HT-29 (cell line): ENCODE results near the gene CDRT15. TPM values are rescaled to one million over a fixed set of nuclear protein-coding genes. Genes with fewer than 3 reads are reported as not detected.
"Not testable (repeated sequence)": the region's sequence is repeated elsewhere in the genome, so short reads cannot be mapped to it uniquely, and the experiment has no call there.

Experiments used
- DNase-seq: peaks from one replicate; pipeline ENCODE4 v3.0.0-alpha.2; 2015; ENCODE audit warnings: low spot score
- total RNA-seq: library from RNA; depleted of rRNA; stranded (reverse); fragments of >200 nt; shearing (Covaris generic); gene quantifications from 2 replicates; pipeline ENCODE4 v1.2.3, GENCODE V29; 2014; rRNA removed

Gene CDRT15
- not detected in 2 replicates for total RNA-seq

DNA sequence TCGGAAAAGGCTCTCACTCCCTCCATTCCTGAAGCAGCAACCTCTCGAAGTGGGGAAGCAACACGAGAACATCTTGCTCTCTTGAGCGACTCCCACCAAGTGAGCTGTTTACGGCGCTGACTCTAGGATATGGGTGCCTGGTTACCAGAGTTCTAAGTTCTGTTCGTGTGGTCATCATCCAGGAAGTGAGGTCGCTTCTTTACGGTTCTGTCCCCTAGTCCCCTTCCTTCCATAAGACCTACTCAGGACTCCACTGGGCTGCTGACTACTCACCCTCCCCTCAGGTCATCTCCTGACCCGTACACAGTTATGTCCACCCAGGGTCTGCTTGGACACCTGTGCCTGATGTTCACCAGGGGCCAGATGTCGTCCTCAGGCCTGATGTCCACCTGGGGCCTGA, at the start of gene CDRT15:
CDRT15 (minus strand) TSS at position 101 of the 400 bp plus-strand sequence; CDS start at position 72, 29 bp downstream.
- not testable (repeated sequence) for DNase-seq

DNA sequence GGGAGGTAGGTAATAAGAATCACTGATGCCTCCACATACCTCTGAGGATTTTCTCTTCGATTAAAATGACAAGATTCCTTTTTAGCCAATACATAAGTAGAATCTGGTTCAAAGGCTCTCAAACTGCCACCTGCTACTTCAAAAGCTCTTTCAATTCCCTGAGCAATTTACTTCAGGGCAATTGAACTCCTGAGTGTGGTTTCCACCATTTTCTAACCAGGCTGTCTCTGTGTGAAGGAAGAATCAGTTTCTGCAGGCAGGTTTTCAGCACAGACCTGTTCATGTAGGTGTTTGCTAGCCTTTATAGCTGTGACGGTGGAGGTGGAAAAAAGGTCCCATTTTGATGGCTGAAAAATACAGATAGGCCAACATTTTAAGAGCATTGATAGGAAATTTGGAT, 46.1 kb upstream of the CDRT15 start:
- DNase-seq, result no peak

- no peak for DNase-seq
These were observed 44.9 kb upstream of the CDRT15 start for GRCh38 chr17:14281530-14281929.

GRCh38 chr17:14276535-14277250, 40.0 kb upstream of the CDRT15 start:
- no peak for DNase-seq

GRCh38 chr17:14270508-14270907, 33.8 kb upstream of the CDRT15 start:
- DNase-seq, result no peak

DNA sequence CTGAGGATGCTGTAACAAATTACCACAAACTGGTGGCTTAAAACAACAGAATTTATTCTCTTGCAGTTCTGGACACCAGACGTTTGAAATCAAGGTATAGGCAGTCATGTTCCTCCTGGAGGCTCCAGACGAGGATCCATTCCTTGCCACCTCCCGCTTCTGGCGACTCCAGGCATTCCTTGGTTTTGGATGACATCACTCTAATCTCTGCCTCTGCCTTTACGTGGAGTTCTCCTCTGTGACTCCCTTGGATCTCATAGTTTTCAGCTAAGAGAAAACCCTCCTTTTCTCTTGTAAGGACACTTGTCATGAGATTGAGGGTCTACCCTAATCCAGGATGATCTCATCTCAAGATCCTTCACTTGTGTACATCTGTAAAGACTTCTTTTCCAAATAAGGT, 32.8 kb upstream of the CDRT15 start:
- DNase-seq, result no peak

DNA sequence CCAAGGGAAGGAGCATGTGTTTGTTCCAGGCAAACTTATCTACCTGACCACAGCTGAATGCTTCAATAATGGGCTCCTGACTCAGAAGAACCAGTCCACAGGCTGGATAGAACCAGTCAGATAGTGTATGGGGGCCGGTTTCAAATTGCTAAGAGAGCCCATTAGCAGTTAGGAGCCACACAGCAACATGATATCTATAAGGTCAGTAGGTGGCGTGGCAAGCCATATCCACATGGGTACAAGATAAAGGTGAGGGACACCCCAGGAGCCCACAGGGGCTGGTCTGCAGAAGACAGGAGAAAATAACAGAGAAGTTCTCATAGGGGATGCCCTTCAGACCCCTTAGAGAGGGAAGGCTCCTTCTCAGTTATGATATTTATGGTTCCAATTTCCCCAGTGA, 31.6 kb upstream of the CDRT15 start:
- DNase-seq, result peak; percentile 4

DNA sequence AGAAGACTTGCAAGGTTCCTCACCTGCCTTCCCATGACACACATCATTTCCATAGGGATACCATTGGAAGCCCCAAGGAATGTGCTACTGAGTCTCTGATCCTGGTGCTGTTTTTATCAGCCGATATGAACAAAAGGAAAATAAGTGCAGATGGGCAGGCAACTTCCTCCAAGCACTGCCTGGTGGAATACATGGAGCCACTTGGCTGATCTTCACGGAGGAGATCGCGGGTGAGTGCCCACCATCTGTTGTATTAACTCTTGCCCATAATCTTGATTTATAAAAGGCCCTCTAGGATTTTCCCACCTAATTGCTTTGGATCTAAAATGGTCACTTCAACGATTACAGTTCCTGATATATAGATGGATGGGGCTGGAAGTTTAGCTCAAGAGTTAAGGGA, 24.7 kb upstream of the CDRT15 start:
- no peak for DNase-seq

- no peak for DNase-seq
These were observed 9.0 kb upstream of the CDRT15 start for GRCh38 chr17:14245629-14246028.

- no peak for DNase-seq
These were observed 8.3 kb upstream of the CDRT15 start for GRCh38 chr17:14245002-14245401.

DNA sequence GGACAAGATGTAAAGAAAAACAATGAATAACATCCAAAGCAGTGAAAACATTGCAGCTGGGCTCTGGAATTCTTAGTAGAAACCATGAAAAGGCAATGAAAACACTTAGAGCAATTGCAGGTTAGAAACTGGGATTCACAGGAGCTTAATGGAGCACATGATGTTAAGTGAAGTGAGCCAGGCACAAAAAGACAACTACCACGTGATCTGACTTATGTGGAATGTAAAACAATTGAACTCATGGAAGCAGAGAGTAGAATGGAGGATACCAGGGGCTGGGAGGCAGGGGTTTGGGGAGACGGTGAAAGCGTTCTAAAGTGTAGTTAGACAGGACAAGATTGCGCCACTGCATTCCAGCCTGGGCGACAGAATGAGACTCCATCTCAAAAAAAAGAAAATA, 2.6 kb upstream of the CDRT15 start:
- DNase-seq, result not testable (repeated sequence)

GRCh38 chr17:14236032-14236431, 630 bp downstream of the CDRT15 start:
- DNase-seq, result not testable (repeated sequence)

DNA sequence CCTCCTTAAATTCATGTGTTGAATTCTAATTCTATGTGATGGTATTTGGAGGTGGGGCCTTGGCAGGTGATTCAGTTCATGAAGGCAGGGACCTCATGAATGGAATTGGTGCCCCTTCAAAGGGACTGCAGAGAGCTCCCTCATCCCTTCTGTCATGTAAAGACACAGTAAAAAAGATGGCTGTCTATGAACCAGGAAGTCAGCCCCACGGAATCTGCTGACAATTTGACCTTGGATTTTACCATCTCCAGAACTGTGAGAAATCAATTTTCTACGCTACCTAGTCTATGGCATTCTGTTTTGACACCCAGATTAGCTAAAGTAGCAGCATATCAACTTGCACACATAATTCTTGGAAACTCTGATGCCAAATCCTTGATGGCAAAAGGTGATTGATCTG, 1.6 kb downstream of the CDRT15 start:
- DNase-seq, result not testable (repeated sequence)

GRCh38 chr17:14231187-14231586, 5.5 kb downstream of the CDRT15 start:
- DNase-seq, result not testable (repeated sequence)

GRCh38 chr17:14228903-14229302, 7.8 kb downstream of the CDRT15 start:
- DNase-seq, result no peak

DNA sequence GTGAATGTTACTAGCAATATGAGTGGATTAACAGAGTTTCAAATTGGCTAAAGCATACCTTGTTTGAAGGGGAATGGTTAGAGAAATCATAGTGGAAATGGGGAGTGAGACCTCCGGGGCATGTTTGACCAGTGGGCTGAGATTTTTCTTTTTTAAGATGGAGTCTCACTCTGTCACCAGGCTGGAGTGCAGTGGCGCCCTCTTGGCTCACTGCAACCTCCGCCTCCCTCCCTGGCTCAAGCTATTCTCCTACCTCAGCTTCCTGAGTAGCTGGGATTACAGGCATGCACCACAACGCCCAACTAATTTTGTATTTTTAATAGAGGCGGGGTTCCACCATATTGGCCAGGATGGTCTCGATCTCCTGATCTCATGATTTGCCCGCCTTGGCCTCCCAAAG, 9.6 kb downstream of the CDRT15 start:
- no peak for DNase-seq

DNA sequence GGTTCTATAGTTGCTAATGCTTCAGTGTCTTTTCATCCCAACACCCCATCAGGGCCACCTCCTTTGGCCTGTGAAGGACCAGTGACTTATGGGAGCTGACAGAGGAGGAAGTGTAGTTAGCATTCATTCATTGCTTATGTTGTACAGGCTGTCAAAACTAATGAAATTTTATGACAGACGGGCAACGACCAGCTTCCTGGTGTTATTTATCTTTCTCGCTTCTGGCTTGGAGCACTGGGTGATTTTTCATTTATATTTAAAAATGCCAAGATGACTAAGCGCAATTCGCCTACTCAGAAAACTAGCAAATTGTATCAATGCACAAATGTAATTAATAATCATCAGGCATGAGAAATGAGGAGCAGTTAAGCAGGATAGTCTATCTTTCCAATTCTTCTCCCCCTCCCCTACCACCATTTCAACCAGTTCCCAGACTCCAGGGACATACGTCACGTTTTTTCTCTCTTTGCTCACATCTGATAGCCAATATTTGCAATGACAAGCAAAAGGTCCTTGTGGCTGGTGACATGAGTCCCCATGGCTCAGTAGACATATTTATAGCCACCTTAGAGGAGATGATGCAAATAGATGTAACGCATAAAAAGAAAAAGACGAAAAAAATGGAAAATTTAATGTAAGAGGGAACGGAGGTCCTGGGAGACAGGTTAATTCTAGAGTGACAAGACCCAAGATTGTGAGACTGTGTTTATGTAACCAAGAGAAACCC, 11.2 kb downstream of the CDRT15 start:
- no peak for DNase-seq

GRCh38 chr17:14222611-14223010, 14.1 kb downstream of the CDRT15 start:
- DNase-seq, result no peak

GRCh38 chr17:14214271-14214670, 22.4 kb downstream of the CDRT15 start:
- DNase-seq, result no peak

DNA sequence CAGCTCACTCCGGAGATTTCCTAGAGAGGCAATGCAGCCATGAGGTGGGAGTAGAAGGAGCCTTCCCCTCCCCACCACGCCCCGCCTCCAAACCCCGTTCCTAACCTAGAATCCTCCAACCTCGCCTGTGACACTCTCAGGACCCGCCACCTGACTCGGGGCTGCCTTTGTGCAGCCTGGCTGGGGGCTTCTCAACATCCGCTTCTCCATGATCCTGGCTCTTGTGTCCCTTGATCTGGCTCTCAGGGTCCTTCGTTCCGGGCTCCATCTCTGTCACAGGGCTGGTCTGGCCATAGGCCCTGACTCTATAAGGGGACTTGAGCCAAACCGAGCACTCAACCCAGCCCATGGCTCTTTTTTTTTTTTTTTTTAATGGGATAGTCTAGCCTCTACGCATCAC, 24.3 kb downstream of the CDRT15 start:
- no peak for DNase-seq

DNA sequence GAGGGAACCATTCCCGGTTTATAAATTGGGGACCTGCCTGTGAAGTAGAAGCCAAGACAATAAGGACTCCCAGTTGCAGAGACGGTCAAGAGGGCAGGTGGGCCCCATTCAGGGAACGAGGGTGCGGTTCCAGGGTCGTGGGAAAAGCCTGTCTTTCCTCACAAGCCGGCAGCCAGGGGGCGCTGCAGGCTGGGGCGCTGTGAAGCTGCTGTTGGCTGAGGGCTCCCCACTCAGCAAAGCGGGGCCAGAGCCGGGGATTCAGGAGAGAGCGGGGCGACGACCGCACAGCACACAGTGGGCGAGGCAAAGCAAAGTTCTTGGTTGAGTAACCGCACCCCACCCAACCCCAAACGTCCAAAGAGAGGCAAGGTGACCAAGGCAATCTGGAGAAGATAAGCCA, 24.9 kb downstream of the CDRT15 start:
- no peak for DNase-seq

DNA sequence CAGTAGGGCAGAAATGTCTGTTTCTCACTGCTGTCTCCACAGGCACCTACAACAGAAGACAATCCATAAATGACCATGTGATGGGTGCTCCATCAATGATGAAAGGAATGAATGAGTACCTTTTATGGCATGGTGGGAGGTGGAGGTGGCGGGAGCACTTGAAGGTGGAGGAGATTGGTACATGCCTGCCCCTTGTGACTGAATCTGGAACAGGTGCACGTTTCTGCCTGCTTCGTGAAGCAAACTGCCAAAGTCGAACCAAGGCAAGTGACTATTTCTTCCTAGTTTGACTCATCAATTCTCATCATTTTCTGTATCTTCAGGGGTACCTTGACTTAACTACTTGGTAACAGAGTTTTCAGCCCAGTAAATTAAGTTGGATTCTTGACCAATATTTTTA, 25.4 kb downstream of the CDRT15 start:
- DNase-seq, result no peak

- DNase-seq, result no peak
These were observed 27.4 kb downstream of the CDRT15 start for GRCh38 chr17:14209215-14209614.
